HEK293T (cell line): ENCODE data around the gene PSMA5.

Source experiments
- ELF4 ChIP-seq: fragments of 450-650 bp; IDR thresholded peaks from 2 replicates; pipeline ENCODE4 v1.6.1; 2017; ENCODE audit warnings: antibody characterized with exemption
- FOXK2 ChIP-seq: fragments of 450-650 bp; IDR thresholded peaks from 2 replicates; pipeline ENCODE4 v1.6.1; 2016; ENCODE audit warnings: mild to moderate bottlenecking
- FOXM1 ChIP-seq: fragments of 450-650 bp; IDR thresholded peaks from 2 replicates; pipeline ENCODE4 v1.6.1; 2017; ENCODE audit warnings: mild to moderate bottlenecking, borderline replicate concordance
- SP1 ChIP-seq: fragments of 450-650 bp; IDR thresholded peaks from 2 replicates; pipeline ENCODE4 v1.6.1; 2017
- SUZ12 ChIP-seq: fragments of 450-650 bp; IDR thresholded peaks from 2 replicates; pipeline ENCODE4 v1.6.1; 2016; ENCODE audit warnings: mild to moderate bottlenecking
- TARDBP ChIP-seq: fragments of 450-650 bp; IDR thresholded peaks from 2 replicates; pipeline ENCODE4 v1.6.1; 2016

DNA sequence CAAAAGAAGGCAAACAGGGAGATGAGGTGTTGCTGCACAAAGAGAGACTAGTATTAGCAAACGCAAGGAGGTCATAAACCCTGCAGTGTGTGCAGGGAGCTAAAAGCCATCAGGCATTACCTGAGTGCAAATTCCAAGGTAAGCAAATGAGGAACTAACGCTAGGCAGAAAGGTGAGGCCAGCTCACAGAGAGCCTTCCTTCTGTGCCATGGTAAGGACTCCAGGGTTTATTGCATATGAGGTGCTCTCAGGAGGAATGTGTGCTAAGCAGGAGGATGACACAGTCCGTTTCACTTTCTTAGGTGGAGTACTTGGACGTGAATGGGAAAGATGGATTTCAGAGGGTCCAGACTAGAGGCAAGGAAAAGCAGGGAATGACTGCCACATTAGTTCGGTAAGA is 74.8 kb downstream of the PSMA5 start:
- no peak for TF ChIP-seq FOXK2
- no peak for TF ChIP-seq FOXM1
- no peak for TF ChIP-seq ELF4
- TF ChIP-seq SUZ12 = no peak
- TF ChIP-seq TARDBP = no peak
- TF ChIP-seq SP1 = no peak
